NCI-H510A (cell line): Measurements from ENCODE around the gene OR51Q1.

ENCODE experiments used
- DNase-seq: peaks from one replicate; lab custom pipeline; 2025; lab: John Stamatoyannopoulos, UW

Gene OR51Q1, protein sequence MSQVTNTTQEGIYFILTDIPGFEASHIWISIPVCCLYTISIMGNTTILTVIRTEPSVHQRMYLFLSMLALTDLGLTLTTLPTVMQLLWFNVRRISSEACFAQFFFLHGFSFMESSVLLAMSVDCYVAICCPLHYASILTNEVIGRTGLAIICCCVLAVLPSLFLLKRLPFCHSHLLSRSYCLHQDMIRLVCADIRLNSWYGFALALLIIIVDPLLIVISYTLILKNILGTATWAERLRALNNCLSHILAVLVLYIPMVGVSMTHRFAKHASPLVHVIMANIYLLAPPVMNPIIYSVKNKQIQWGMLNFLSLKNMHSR

GRCh38 chr11:5421811-5422210, at the start of gene OR51Q1:
Gene OR51Q1, plus strand, starts transcription at chr11:5422111. Its CDS starts 90 bp downstream, at chr11:5422201.
- no peak for DNase-seq

DNA sequence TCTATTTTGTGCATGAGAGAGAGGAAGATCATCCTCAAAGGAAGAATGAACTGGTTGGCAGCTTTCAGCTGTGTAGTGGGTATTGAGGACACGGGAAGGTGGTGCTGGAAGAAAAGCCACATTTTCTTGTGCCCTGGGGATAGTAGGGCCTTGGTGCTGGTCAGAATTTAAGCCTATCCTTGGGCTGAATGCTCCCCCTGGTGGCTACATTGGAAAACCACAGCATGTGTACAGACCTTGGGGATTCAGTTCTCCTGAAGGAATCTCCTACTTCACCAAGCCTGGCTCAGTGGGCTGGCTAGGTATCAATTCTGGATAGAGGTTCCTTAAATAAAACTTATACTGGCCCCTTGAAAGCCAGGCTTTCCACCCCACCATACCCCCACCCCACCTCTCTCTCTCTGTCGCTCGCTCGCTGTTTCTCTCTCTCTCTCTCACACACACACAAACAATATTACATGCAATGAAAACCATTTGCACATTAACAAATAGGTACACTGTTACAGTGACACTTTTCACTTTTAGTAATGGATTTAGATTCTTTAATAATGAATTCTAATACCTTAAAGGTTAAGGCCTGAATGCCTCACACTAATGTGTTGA, 41.1 kb upstream of the OR51Q1 start:
- peak; percentile 5 for DNase-seq

GRCh38 chr11:5383576-5383975, 38.3 kb upstream of the OR51Q1 start, which contains the start of gene OR51M1:
Gene OR51M1, plus strand, starts transcription at chr11:5383812. Its CDS starts 5,587 bp downstream, at chr11:5389399.
- no peak for DNase-seq

DNA sequence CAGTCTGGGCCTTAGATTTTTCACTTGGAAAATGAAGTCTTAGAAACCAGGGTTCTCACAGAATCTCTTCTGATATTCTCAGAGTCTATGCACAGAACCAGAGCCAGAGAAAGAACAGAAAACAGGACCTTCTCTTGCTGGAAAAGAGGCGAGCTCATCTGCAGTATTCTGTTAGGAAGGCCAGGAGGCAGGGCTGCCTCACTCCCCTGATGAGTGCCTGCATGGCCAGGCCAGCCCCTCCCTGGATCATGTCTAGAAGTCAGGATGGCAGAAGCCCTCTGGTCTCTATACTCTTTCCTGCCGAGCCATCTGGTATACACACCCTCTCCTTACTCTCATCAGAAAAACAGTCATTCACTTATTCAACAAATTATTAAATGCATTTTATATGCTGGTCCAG, 37.6 kb upstream of the OR51Q1 start:
- DNase-seq, result no peak

DNA sequence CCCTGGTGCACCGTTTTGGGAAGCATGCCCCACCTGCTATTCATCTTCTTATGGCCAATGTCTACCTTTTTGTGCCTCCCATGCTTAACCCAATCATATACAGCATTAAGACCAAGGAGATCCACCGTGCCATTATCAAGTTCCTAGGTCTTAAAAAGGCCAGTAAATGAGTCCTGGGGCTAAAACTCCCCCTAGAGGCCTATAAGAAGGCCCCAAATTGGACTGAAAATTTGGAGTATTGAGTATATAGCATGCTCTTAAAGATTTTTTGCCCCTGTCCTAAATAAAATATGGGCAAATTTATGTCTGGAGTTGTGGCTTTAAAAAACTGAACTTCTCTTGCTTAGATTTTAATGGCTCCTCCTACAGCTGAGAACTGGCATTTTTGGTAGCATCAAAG, 31.7 kb upstream of the OR51Q1 start:
- no peak for DNase-seq

DNA sequence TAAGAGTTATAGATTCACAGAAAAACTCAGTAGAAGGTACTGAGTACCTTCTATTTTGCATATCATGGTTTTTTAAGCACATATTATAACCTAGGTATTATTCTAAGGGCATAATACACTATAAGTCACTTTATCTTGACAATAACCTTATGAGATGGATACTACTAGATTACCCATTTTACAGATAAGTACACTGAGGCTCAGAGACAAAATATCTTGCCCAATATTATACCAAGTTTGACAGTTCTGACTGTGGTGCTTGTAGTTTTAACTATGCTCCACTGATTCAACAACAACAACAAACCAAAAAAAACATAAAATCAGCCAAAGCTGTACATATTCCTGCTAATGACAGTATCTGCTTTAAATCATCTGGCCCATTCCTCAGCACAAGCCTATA, 27.8 kb upstream of the OR51Q1 start:
- no peak for DNase-seq

- DNase-seq, result no peak
These were observed 23.0 kb upstream of the OR51Q1 start for GRCh38 chr11:5398936-5399335.

GRCh38 chr11:5405173-5405572, 16.7 kb upstream of the OR51Q1 start:
- no peak for DNase-seq

DNA sequence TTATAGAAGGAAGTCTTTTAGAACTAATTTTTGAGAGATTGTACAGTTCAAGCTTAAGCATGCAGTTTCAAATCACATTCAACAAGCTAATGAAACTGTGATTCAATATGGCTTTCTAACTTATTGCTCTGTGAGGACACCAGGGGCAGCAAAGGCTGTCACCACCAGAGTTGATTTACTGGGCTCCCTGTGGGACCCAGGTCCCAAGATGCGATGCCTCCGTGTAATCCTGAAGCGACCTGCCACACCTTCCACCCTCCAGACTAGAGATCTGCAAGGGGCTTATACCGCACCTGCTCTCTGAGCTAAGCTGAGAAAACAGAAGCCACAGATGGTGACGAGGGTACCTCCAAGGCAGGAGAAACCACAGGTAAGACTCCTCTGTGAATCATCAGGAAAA, 918 bp upstream of the OR51Q1 start:
- DNase-seq, result no peak

DNA sequence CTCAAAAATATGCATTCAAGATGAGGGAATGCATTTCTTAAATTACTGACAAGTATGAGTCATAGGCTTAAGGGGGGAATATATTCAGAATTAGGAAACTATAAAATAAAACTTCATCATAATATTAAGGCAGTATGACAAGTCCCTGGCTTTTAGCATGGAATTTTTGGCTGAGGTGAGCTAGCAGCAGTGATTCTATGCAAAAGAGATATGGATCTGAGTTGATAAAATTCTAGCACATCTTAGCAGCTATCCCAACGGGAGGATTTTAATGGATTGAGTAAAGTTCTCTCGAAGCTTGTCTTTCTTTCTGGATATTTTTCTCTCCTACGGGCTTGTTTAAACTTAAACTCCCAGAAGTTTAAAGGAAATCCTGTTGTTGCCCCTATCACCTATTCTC, 1.2 kb downstream of the OR51Q1 start:
- no peak for DNase-seq

DNA sequence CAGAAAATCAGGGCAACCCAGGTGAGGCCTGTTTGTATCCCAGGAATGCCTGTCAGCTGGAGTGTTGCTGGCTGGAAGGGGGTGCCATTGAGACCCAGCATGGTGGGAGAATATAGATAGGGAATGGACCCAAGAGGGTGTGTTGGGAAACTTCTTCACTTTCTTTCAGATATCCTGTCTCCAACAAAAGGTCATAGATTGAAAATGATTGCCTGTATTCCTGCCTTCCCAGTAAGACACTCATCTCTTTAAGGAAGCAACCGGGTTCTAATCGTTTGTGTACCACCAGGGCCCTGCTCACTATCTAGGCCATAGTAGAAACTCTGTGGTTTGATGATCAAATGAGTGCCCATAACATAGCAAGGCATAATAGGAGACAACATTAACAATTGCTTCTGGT, 19.5 kb downstream of the OR51Q1 start, which contains the start of gene OR51I1:
OR51I1 (minus strand) TSS at position 101 of the 400 bp plus-strand sequence; CDS start at position 101, 0 bp downstream.
- no peak for DNase-seq

DNA sequence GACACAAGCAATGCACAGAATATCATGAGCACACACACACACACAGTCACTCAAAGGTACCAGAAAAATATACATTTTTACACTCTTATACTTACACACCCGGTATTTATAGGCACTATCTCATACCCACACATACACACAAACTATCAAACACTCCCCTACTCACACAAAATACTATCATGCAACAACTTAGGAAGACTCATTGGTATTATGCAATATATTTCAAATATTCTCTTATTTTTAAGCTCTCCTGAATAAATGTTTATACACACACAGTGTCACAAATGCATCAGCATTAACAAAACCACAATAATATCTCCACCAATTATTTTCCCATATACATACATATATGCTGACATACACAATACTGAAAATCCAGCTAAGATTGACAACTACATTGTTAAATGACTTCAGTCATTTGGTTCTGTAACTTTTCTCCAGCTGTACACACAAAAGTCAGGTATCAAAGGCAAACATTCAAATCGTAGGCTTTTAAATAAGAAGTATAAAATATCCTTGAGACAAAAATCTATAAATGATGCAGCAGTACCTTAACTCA, 22.0 kb downstream of the OR51Q1 start:
- DNase-seq, result no peak

- no peak for DNase-seq
These were observed 27.1 kb downstream of the OR51Q1 start, which contains the start of gene OR51I2 for GRCh38 chr11:5449023-5449422. Gene OR51I2, plus strand, starts transcription at chr11:5449323. Its CDS starts 4,166 bp downstream, at chr11:5453489.

- no peak for DNase-seq
These were observed 27.5 kb downstream of the OR51Q1 start for GRCh38 chr11:5449432-5449831.

GRCh38 chr11:5460983-5461621, 39.2 kb downstream of the OR51Q1 start:
- DNase-seq, result no peak

DNA sequence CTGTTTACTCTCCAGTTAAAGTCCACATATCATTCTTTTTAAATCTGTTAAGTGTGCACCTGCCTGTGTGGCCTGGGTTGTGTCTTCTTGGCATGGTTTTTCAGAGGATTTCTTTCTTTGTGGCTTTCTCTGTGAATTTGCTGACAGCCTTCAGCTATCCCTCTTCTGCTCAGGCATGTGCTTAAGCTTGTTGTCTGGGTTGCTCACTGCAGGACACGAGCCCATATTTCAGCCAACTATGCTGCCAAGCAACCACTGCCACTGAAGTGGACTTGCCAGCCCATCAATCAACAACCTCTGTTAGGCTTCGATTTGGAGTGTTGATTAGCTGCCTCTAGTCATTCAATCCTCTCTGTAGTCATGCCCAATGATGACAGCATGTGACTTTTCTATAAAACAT, 45.6 kb downstream of the OR51Q1 start:
- DNase-seq, result no peak
